PC-3 (cell line): ENCODE measurements around the gene CRYL1. TPM values are rescaled to one million over a fixed set of nuclear protein-coding genes. Genes with fewer than 3 reads are reported as not detected.
A peak's percentile ranks its signal among the peaks of the same experiment; 100 is the strongest.

ENCODE experiments used
- ATAC-seq: fragments of 200-7000 bp; cut with Tn5 transposase; 2 replicates; pipeline ENCODE4 v1.9.1; 2020; ENCODE audit warnings: mild to moderate bottlenecking, moderate library complexity
- BruUV-seq: library from RNA; stranded (reverse); fragments of 400-500 nt; replicated peaks from 2 replicates; lab custom pipeline; 2021; lab: Mats Ljungman, UMichigan
- CTCF ChIA-PET: fragments of 300-600 bp; sonication (Branson Sonifier 250); formaldehyde crosslinking; loops from one replicate; lab custom pipeline; 2022; ENCODE audit warnings: antibody characterized with exemption; lab: Charles Lee
- POLR2A ChIA-PET: fragments of 300-600 bp; sonication (Branson Sonifier 250); formaldehyde crosslinking; loops from one replicate; lab custom pipeline; 2022; ENCODE audit warnings: antibody characterized with exemption; ENCODE audit not compliant: unreplicated experiment; lab: Charles Lee
- DNase-seq: peaks from one replicate; pipeline ENCODE4 v3.0.0-alpha.2; 2015
- H2AFZ ChIP-seq: fragments of 300-600 bp; sonication (generic); 2 replicates; pipeline ENCODE4 v1.6.0; 2016; ENCODE audit warnings: antibody characterized with exemption, low read length
- H3F3A ChIP-seq: fragments of 300-600 bp; sonication (generic); one replicate; pipeline ENCODE4 v1.6.0; 2017; ENCODE audit warnings: antibody characterized with exemption, low read length, control low read depth, mild to moderate bottlenecking; ENCODE audit not compliant: unreplicated experiment
- H3K27ac ChIP-seq: fragments of 300-600 bp; sonication (generic); 2 replicates; pipeline ENCODE4 v1.5.1; 2016; ENCODE audit warnings: mild to moderate bottlenecking, low read length
- H3K27me3 ChIP-seq: fragments of 300-600 bp; sonication (generic); 2 replicates; pipeline ENCODE4 v1.6.1; 2016; ENCODE audit warnings: low read length, mixed read lengths
- H3K36me3 ChIP-seq: fragments of 300-600 bp; sonication (generic); 2 replicates; pipeline ENCODE4 v1.6.1; 2016; ENCODE audit warnings: low read depth, mixed run types, low read length, mixed read lengths
- H3K4me1 ChIP-seq: fragments of 300-600 bp; sonication (generic); 2 replicates; pipeline ENCODE4 v1.5.1; 2016; ENCODE audit warnings: low read length; ENCODE audit not compliant: insufficient read depth
- H3K4me2 ChIP-seq: fragments of 300-600 bp; sonication (generic); 2 replicates; pipeline ENCODE4 v1.6.0; 2016; ENCODE audit warnings: low read length
- H3K4me3 ChIP-seq: fragments of 300-600 bp; sonication (generic); 2 replicates; pipeline ENCODE4 v1.5.1; 2016; ENCODE audit warnings: mild to moderate bottlenecking, low read length, mixed read lengths
- H3K79me2 ChIP-seq: fragments of 300-600 bp; sonication (generic); 2 replicates; pipeline ENCODE4 v1.6.1; 2017; ENCODE audit warnings: low read length, mixed read lengths
- H3K9ac ChIP-seq: fragments of 300-600 bp; sonication (generic); 2 replicates; pipeline ENCODE4 v1.6.0; 2016; ENCODE audit warnings: mild to moderate bottlenecking, low read length
- H3K9me2 ChIP-seq: fragments of 300-600 bp; sonication (generic); replicated peaks from 2 replicates; pipeline ENCODE4 v1.6.1; 2016; ENCODE audit warnings: mixed run types, low read length, mixed read lengths
- H3K9me3 ChIP-seq: fragments of 300-600 bp; sonication (generic); 2 replicates; pipeline ENCODE4 v1.6.1; 2016; ENCODE audit warnings: low read length, mixed read lengths
- H4K20me1 ChIP-seq: fragments of 300-600 bp; sonication (generic); 2 replicates; pipeline ENCODE4 v1.6.1; 2016; ENCODE audit warnings: low read length, mixed read lengths
- CTCF ChIP-seq: fragments of 300-600 bp; sonication (generic); conservative IDR thresholded peaks from 2 replicates; pipeline ENCODE4 v1.5.1; 2017; ENCODE audit warnings: antibody characterized with exemption, low read depth, mild to moderate bottlenecking, low read length
- EZH2 ChIP-seq: fragments of 300-600 bp; sonication (generic); IDR thresholded peaks from one replicate; pipeline ENCODE4 v1.6.1; 2017; ENCODE audit warnings: antibody characterized with exemption, mild to moderate bottlenecking, low read length; ENCODE audit not compliant: unreplicated experiment
- EZH2phosphoT487 ChIP-seq: fragments of 300-600 bp; sonication (generic); IDR thresholded peaks from 2 replicates; pipeline ENCODE4 v1.6.1; 2018; ENCODE audit warnings: mild to moderate bottlenecking, antibody characterized with exemption, low read length, borderline replicate concordance
- intact Hi-C: fragments of 100-400 bp; cut with micrococcal nuclease; formaldehyde crosslinking; loops from 2 replicates; pipeline ENCODE4 v1.9.0; 2023
- total RNA-seq: library from RNA; depleted of rRNA; stranded (reverse); fragments of >200 nt; gene quantifications from 2 replicates; pipeline ENCODE4 v1.2.3, GENCODE V29; 2014

The CRYL1 gene
- total RNA-seq, 1 experiment from 2014 or later = 20.8 TPM

DNA sequence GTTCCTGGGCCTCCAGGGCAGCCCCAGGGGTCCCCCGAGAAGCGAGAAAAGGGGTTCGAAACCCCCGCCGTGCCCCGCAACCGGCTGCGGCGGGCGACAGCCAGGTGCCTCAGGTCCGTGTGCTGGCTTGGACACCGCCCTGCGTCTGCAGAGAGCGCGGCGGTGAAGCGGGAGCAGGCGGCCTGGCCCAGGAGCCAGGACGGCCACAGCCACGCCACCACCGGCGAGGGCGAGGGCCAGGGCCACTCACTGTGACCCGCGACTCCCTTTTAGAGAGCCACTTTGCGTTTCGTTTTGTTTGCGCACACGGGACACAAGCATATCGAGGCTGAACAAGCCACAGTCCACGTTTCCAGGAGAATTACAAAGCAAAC, 110.4 kb downstream of the CRYL1 start:
- ChIA-PET CTCF (no interaction called here), POLR2A (no interaction called here)
- H3K9me3 ChIP-seq = no peaks in the 10 kb centered on the region
- no peaks in the 10 kb centered on the region for H3F3A ChIP-seq
- intact Hi-C loops = no loop called here
- H2AFZ ChIP-seq = no peak overlapping the region
- H3K9me2 ChIP-seq = no peaks in the 10 kb centered on the region
- no peak overlapping the region for H3K27ac ChIP-seq
- no TSS peak for BruUV-seq
- no peak for ATAC-seq
- no peak overlapping the region for H3K4me2 ChIP-seq
- H3K4me3 ChIP-seq = no peak overlapping the region
- no peaks in the 10 kb centered on the region for H3K36me3 ChIP-seq
- no peak for DNase-seq
- no peaks in the 10 kb centered on the region for H4K20me1 ChIP-seq
- TF ChIP-seq CTCF (no peak), EZH2 (no peak), EZH2phosphoT487 (no peak)
- H3K4me1 ChIP-seq = peaks cover 18% of the 10 kb centered on the region
- H3K9ac ChIP-seq = no peak overlapping the region
- H3K79me2 ChIP-seq = no peaks in the 10 kb centered on the region
- H3K27me3 ChIP-seq = no peaks in the 10 kb centered on the region

DNA sequence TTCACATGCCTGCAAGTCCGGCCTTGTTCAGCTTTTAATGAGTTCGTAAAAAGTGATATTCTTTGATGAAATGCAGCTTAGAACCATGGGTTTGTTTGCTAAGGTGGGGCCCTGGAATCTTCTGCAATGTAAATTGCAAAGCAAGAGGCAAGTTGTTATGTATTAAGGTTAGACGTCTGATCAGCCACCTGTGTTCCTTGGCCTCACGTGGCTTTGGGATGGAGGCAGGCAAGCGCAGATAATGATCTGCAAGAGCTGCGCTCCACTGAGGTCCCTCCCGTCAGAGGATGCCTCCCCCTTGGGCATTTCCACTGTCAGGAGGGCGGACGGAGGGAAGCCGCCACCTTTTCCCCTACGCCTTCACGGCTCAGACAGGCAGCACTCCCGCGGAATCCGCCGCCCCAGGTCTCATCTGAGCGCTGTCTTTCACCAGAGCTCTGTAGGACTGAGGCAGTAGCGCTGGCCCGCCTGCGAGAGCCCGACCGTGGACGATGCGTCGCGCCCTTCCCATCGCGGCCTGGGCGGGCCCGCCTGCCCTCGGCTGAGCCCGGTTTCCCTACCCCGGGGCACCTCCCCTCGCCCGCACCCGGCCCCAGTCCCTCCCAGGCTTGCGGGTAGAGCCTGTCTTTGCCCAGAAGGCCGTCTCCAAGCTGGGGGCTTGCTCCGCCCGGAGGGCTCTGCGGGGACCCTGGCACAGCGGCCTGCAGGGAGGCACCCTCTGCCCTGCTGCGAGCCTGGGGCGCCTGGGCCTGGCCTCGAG, 110.9 kb downstream of the CRYL1 start:
- Histone ChIP-seq H3K4me2 (no peak overlapping the region), H3K9me3 (no peaks in the 10 kb centered on the region), H3K36me3 (no peaks in the 10 kb centered on the region), H3F3A (no peaks in the 10 kb centered on the region), H4K20me1 (no peaks in the 10 kb centered on the region), H3K27me3 (no peaks in the 10 kb centered on the region), H3K9me2 (no peaks in the 10 kb centered on the region), H2AFZ (no peak overlapping the region), H3K27ac (no peak overlapping the region), H3K79me2 (no peaks in the 10 kb centered on the region), H3K4me1 (peaks cover 15% of the 10 kb centered on the region), H3K9ac (no peak overlapping the region), H3K4me3 (no peak overlapping the region)
- POLR2A ChIA-PET = no interaction called here
- CTCF ChIA-PET = no interaction called here
- intact Hi-C loops = no loop called here
- DNase-seq (no peak), ATAC-seq (peak; percentile 68)
- TF ChIP-seq CTCF (no peak), EZH2phosphoT487 (no peak)
- BruUV-seq = no TSS peak

DNA sequence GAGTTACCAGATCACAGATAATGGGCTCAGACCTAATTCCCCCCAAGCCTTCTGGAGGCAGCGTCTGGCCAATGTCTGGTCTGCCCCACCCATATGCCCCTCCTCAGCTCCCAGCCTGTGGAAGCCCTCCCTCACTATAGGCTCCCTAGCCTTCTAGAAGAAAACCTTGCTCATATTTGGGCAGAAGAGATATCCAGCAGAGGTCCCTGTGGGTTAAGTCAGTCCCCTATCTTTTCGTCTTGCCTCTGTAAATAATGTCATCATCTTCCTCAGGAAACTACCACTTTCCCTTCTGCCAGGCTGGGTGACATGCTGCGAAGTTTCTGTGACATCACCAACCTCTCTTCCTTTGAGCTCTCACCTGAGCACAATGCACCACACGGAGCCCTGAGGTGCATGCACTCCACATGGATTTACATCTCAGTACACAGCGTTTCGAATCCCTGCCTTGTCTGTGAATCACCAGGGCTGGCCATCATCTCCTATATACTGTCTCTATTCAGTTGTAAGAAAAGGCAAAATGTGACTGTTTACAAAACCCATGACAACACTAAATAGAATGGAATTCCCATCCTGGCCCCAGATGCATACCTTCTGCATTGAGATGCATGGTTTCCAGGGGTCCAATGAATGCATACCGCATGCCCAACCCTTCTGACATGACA, 112.8 kb downstream of the CRYL1 start:
- ATAC-seq = no peak
- intact Hi-C loops = no loop called here
- POLR2A ChIA-PET = no interaction called here

More for the DNA sequence above, 112.8 kb downstream of the CRYL1 start:
- no peak overlapping the region for H3K27ac ChIP-seq
- no peak overlapping the region for H3K4me2 ChIP-seq
- H3K4me1 ChIP-seq = peaks cover 6% of the 10 kb centered on the region; the same call in 1 of the 2 replicates
- CTCF ChIA-PET = no interaction called here
- H3F3A ChIP-seq = no peaks in the 10 kb centered on the region
- DNase-seq = peak; percentile 13
- no TSS peak for BruUV-seq
- H3K9ac ChIP-seq = no peak overlapping the region
- no peaks in the 10 kb centered on the region for H3K36me3 ChIP-seq
- no peak overlapping the region for H3K4me3 ChIP-seq
- no peaks in the 10 kb centered on the region for H3K79me2 ChIP-seq
- no peaks in the 10 kb centered on the region for H3K9me3 ChIP-seq
- H3K27me3 ChIP-seq = no peaks in the 10 kb centered on the region
- no peaks in the 10 kb centered on the region for H4K20me1 ChIP-seq
- TF ChIP-seq CTCF (no peak), EZH2 (no peak), EZH2phosphoT487 (no peak)
- no peaks in the 10 kb centered on the region for H3K9me2 ChIP-seq
- no peak overlapping the region for H2AFZ ChIP-seq
